Parathyroid adenoma (tissue), 2 donors: ENCODE measurements around the gene IFNA13.

ENCODE experiments used
- H2AFZ ChIP-seq: fragments of 300-600 bp; sonication (generic); one replicate; pipeline ENCODE4 v1.7.0; 2017; ENCODE audit warnings: antibody characterized with exemption, mild to moderate bottlenecking
- H3K27ac ChIP-seq: fragments of 300-600 bp; sonication (generic); one replicate; pipeline ENCODE4 v1.7.0; 2017
- H3K27me3 ChIP-seq: fragments of 300-600 bp; sonication (generic); one replicate; pipeline ENCODE4 v1.7.0; 2017; ENCODE audit warnings: low read length; ENCODE audit not compliant: control insufficient read depth, insufficient read depth
- H3K36me3 ChIP-seq: fragments of 300-600 bp; sonication (generic); one replicate; pipeline ENCODE4 v1.7.0; 2017; ENCODE audit warnings: low read length; ENCODE audit not compliant: control insufficient read depth, insufficient read depth
- H3K4me1 ChIP-seq: fragments of 300-600 bp; sonication (generic); one replicate; pipeline ENCODE4 v1.7.0; 2017; ENCODE audit warnings: control low read depth
- H3K4me2 ChIP-seq: fragments of 300-600 bp; sonication (generic); one replicate; pipeline ENCODE4 v1.7.0; 2017; ENCODE audit warnings: low read length
- H3K4me3 ChIP-seq: fragments of 300-600 bp; sonication (generic); one replicate; pipeline ENCODE4 v1.7.0; 2017; ENCODE audit warnings: low read depth, low read length
- H3K79me2 ChIP-seq: fragments of 300-600 bp; sonication (generic); one replicate; pipeline ENCODE4 v1.7.0; 2017; ENCODE audit warnings: control low read depth
- H3K9ac ChIP-seq: fragments of 300-600 bp; sonication (generic); one replicate; pipeline ENCODE4 v1.7.0; 2017; ENCODE audit warnings: mild to moderate bottlenecking
- H3K9me3 ChIP-seq: fragments of 300-600 bp; sonication (generic); one replicate; pipeline ENCODE4 v1.7.0; 2017; ENCODE audit warnings: low read length; ENCODE audit not compliant: control insufficient read depth
- CTCF ChIP-seq: fragments of 300-600 bp; sonication (generic); IDR thresholded peaks from one replicate; pipeline ENCODE4 v1.7.0; 2017; ENCODE audit warnings: antibody characterized with exemption, mild to moderate bottlenecking
- donor health status: primary hyperparathyroidism.

Gene IFNA13

GRCh38 chr9:21340735-21341134 is 27.1 kb downstream of the IFNA13 start:
- no peak for TF ChIP-seq CTCF
- H3K4me3 ChIP-seq = no peak overlapping the region
- no peaks in the 10 kb centered on the region for H3K9me3 ChIP-seq
- no peak overlapping the region for H3K4me2 ChIP-seq
- no peaks in the 10 kb centered on the region for H3K79me2 ChIP-seq
- no peak overlapping the region for H2AFZ ChIP-seq
- H3K9ac ChIP-seq = no peak overlapping the region
- no peaks in the 10 kb centered on the region for H3K27me3 ChIP-seq
- H3K27ac ChIP-seq = no peak overlapping the region
- no peaks in the 10 kb centered on the region for H3K36me3 ChIP-seq
- H3K4me1 ChIP-seq = no peaks in the 10 kb centered on the region

- Histone ChIP-seq H2AFZ (peak overlapping the region; percentile 98), H3K9ac (no peak overlapping the region), H3K4me1 (no peaks in the 10 kb centered on the region), H3K4me3 (no peak overlapping the region), H3K79me2 (peaks cover 15% of the 10 kb centered on the region), H3K9me3 (no peaks in the 10 kb centered on the region), H3K27me3 (no peaks in the 10 kb centered on the region), H3K27ac (no peak overlapping the region), H3K36me3 (no peaks in the 10 kb centered on the region), H3K4me2 (no peak overlapping the region)
- no peak for TF ChIP-seq CTCF
Measured at GRCh38 chr9:21336457-21336856, 31.4 kb downstream of the IFNA13 start.

GRCh38 chr9:21334701-21335632 is 32.9 kb downstream of the IFNA13 start, which contains the start of gene KLHL9:
KLHL9 (minus strand) TSS chr9:21335404; CDS start chr9:21334859, 545 bp downstream.
- Histone ChIP-seq H3K27ac (peak within 1 kb of the TSS; percentile 94), H3K36me3 (no peaks in the 10 kb centered on the region), H3K9ac (peak within 1 kb of the TSS; percentile 91), H3K4me3 (peak within 1 kb of the TSS; percentile 71), H3K9me3 (no peaks in the 10 kb centered on the region), H3K4me2 (peak within 1 kb of the TSS; percentile 89), H3K4me1 (no peaks in the 10 kb centered on the region), H3K79me2 (peaks cover 15% of the 10 kb centered on the region), H3K27me3 (no peaks in the 10 kb centered on the region), H2AFZ (peak within 1 kb of the TSS; percentile 98)
- no peak for TF ChIP-seq CTCF

GRCh38 chr9:21333226-21333625 is 34.6 kb downstream of the IFNA13 start:
- Histone ChIP-seq H3K27ac (no peak overlapping the region), H3K27me3 (no peaks in the 10 kb centered on the region), H3K9ac (no peak overlapping the region), H3K36me3 (no peaks in the 10 kb centered on the region), H3K9me3 (no peaks in the 10 kb centered on the region), H3K4me1 (no peaks in the 10 kb centered on the region), H3K4me2 (peak overlapping the region; percentile 89), H2AFZ (no peak overlapping the region), H3K79me2 (peaks cover 15% of the 10 kb centered on the region), H3K4me3 (no peak overlapping the region)
- no peak for TF ChIP-seq CTCF
